ENCODE measurements around the gene ID2. TPM values are rescaled to one million over a fixed set of nuclear protein-coding genes. Genes with fewer than 3 reads are reported as not detected.
A peak's percentile ranks its signal among the peaks of the same experiment; 100 is the strongest.

Gene ID2
- polyA plus RNA-seq, 3 donors = 282 to 2,821 (median 295) TPM

GRCh38 chr2:8659735-8660492 is 21.9 kb upstream of the ID2 start:
- peaks cover 48% of the 10 kb centered on the region for H3K4me1 Mint-ChIP-seq
- Histone ChIP-seq H3K27me3 (ENCODE audit: control insufficient read depth in 2 of 2, insufficient read depth in 2 of 2, low read length in 2 of 2) (peaks cover 0 to 3% of the 10 kb centered on the region in 2 donors), H3K4me2 (replicated peaks; ENCODE audit: extremely low read depth, low read length, poor library complexity, severe bottlenecking) (no peak overlapping the region), H3K9me3 (replicated peaks in 1 of 2; ENCODE audit: control insufficient read depth in 1 of 2, insufficient read depth in 1 of 2, low read length in 2 of 2) (no peaks in the 10 kb centered on the region), H3K4me3 (replicated peaks in 1 of 3; ENCODE audit: low read depth in 2 of 3, low read length in 3 of 3) (no peak overlapping the region), H3K79me2 (ENCODE audit: insufficient read depth, low read length) (no peaks in the 10 kb centered on the region), H2AFZ (ENCODE audit: insufficient read depth, low read depth, low read length, poor library complexity, severe bottlenecking) (peak overlapping the region; percentile 47), H3K36me3 (replicated peaks in 1 of 2; ENCODE audit: control insufficient read depth in 1 of 2, insufficient read depth in 2 of 2, low read length in 2 of 2) (no peaks in the 10 kb centered on the region), H3K4me1 (ENCODE audit: control insufficient read depth in 1 of 2, insufficient read depth in 2 of 2, low read length in 2 of 2) (peaks cover 34 to 36% of the 10 kb centered on the region in 2 donors), H3K27ac (ENCODE audit: low read depth in 1 of 2, low read length in 2 of 2) (peak overlapping the region; percentile 33 to 58), H4K20me1 (ENCODE audit: insufficient read depth, low read length) (no peaks in the 10 kb centered on the region), H3K9ac (ENCODE audit: insufficient read depth, low read length, poor library complexity, severe bottlenecking) (peak overlapping the region; percentile 18)
- H3K27ac Mint-ChIP-seq = peak overlapping the region; percentile 81 to 95 (median 90)
- H3K36me3 Mint-ChIP-seq = peaks cover 5 to 9% of the 10 kb centered on the region in 2 donors
- peaks cover 9 to 20% (median 13%) of the 10 kb centered on the region in 3 donors for H3K27me3 Mint-ChIP-seq (ENCODE audit: low read depth in 3 of 3)
- no peak for DNase-seq
- intact Hi-C loops (cut with micrococcal nuclease) = no loop called here
- 86% methylated on average over 18 of the region's 18 CpGs for WGBS (ENCODE audit: insufficient coverage)
- TF ChIP-seq CTCF (IDR thresholded peaks at IDR 0.05) = no peak
- peaks cover 0 to 4% (median 0%) of the 10 kb centered on the region in 7 donors for H3K9me3 Mint-ChIP-seq
- no peak overlapping the region for H3K4me3 Mint-ChIP-seq

- WGBS (ENCODE audit: insufficient coverage) = 98% methylated on average over 6 of the region's 6 CpGs
- DNase-seq = no peak
- Histone ChIP-seq H3K4me3 (replicated peaks in 1 of 3; ENCODE audit: low read depth in 2 of 3, low read length in 3 of 3) (no peak overlapping the region), H3K79me2 (ENCODE audit: insufficient read depth, low read length) (no peaks in the 10 kb centered on the region), H3K9me3 (replicated peaks in 1 of 2; ENCODE audit: control insufficient read depth in 1 of 2, insufficient read depth in 1 of 2, low read length in 2 of 2) (no peaks in the 10 kb centered on the region), H4K20me1 (ENCODE audit: insufficient read depth, low read length) (no peaks in the 10 kb centered on the region), H3K4me1 (ENCODE audit: control insufficient read depth in 1 of 2, insufficient read depth in 2 of 2, low read length in 2 of 2) (peaks cover 34 to 36% of the 10 kb centered on the region in 2 donors), H2AFZ (ENCODE audit: insufficient read depth, low read depth, low read length, poor library complexity, severe bottlenecking) (no peak overlapping the region), H3K27me3 (ENCODE audit: control insufficient read depth in 2 of 2, insufficient read depth in 2 of 2, low read length in 2 of 2) (peaks cover 0 to 3% of the 10 kb centered on the region in 2 donors), H3K27ac (ENCODE audit: low read depth in 1 of 2, low read length in 2 of 2) (no peak overlapping the region), H3K4me2 (replicated peaks; ENCODE audit: extremely low read depth, low read length, poor library complexity, severe bottlenecking) (no peak overlapping the region), H3K36me3 (replicated peaks in 1 of 2; ENCODE audit: control insufficient read depth in 1 of 2, insufficient read depth in 2 of 2, low read length in 2 of 2) (no peaks in the 10 kb centered on the region), H3K9ac (ENCODE audit: insufficient read depth, low read length, poor library complexity, severe bottlenecking) (no peak overlapping the region)
- Mint-ChIP-seq H3K4me1 (peaks cover 50% of the 10 kb centered on the region), H3K27ac (peak overlapping the region in 1 of 7 donors; percentile 16), H3K27me3 (ENCODE audit: low read depth in 3 of 3) (peaks cover 7 to 18% (median 11%) of the 10 kb centered on the region in 3 donors), H3K9me3 (peaks cover 0 to 4% (median 0%) of the 10 kb centered on the region in 7 donors), H3K36me3 (peaks cover 5 to 9% of the 10 kb centered on the region in 2 donors), H3K4me3 (no peak overlapping the region)
- TF ChIP-seq CTCF (IDR thresholded peaks at IDR 0.05) = no peak
- intact Hi-C loops (cut with micrococcal nuclease) = no loop called here
Measured at GRCh38 chr2:8661235-8661634, 20.6 kb upstream of the ID2 start.

Data from CD14-positive monocyte (primary cell).